WTC11 (cell line): ENCODE measurements around the gene MTSS2. TPM values are rescaled to one million over a fixed set of nuclear protein-coding genes. Genes with fewer than 3 reads are reported as not detected.

Experiments used
- ATAC-seq: fragments of 200-7000 bp; cut with Tn5 transposase; 2 replicates; pipeline ENCODE4 v1.10.0; 2021; ENCODE audit warnings: mild to moderate bottlenecking, moderate library complexity
- CTCF ChIA-PET: fragments of 300-600 bp; sonication (Branson Sonifier 250); formaldehyde crosslinking; loops from one replicate; lab custom pipeline; 2021; ENCODE audit warnings: antibody characterized with exemption; lab: Charles Lee
- POLR2A ChIA-PET: fragments of 350-600 bp; sonication (Branson Sonifier 250); formaldehyde crosslinking; loops from one replicate; lab custom pipeline; 2021; ENCODE audit warnings: antibody characterized with exemption; lab: Charles Lee
- DNase-seq: peaks from one replicate; pipeline ENCODE4 v3.0.0; 2021; ENCODE audit warnings: low spot score
- H3K27ac Mint-ChIP-seq: 2 replicates; pipeline ENCODE4 v1.8.0; 2021; ENCODE audit warnings: mixed read lengths
- H3K27me3 Mint-ChIP-seq: 2 replicates; pipeline ENCODE4 v1.8.0; 2021; ENCODE audit warnings: low read depth, mild to moderate bottlenecking, moderate library complexity, mixed read lengths
- H3K36me3 Mint-ChIP-seq: 2 replicates; pipeline ENCODE4 v1.8.0; 2021; ENCODE audit warnings: mixed read lengths
- H3K4me1 Mint-ChIP-seq: 2 replicates; pipeline ENCODE4 v1.8.0; 2022; ENCODE audit warnings: mixed read lengths
- H3K4me3 Mint-ChIP-seq: 2 replicates; pipeline ENCODE4 v1.8.0; 2021; ENCODE audit warnings: mild to moderate bottlenecking, moderate library complexity, mixed read lengths
- H3K9me3 Mint-ChIP-seq: 2 replicates; pipeline ENCODE4 v1.8.0; 2021; ENCODE audit warnings: mixed read lengths
- ATF2 ChIP-seq: sonication (generic); formaldehyde crosslinking; IDR thresholded peaks from 2 replicates; pipeline ENCODE4 v1.8.1; 2022; ENCODE audit warnings: low read depth, missing genetic modification reagents, borderline replicate concordance
- ERG ChIP-seq: fragments of 250-450 bp; sonication (Bioruptor Pico); IDR thresholded peaks from 2 replicates; pipeline ENCODE4 v1.8.0; 2021; ENCODE audit warnings: mild to moderate bottlenecking
- ESRRA ChIP-seq: sonication (generic); formaldehyde crosslinking; IDR thresholded peaks from 2 replicates; pipeline ENCODE4 v1.8.1; 2022; ENCODE audit warnings: mild to moderate bottlenecking, missing genetic modification reagents, borderline replicate concordance
- ETV6 ChIP-seq: sonication (generic); formaldehyde crosslinking; IDR thresholded peaks from 2 replicates; pipeline ENCODE4 v1.8.1; 2022; ENCODE audit warnings: mild to moderate bottlenecking, missing genetic modification reagents
- GABPB1 ChIP-seq: sonication (generic); formaldehyde crosslinking; IDR thresholded peaks from 2 replicates; pipeline ENCODE4 v1.8.1; 2023; ENCODE audit warnings: mild to moderate bottlenecking, missing genetic modification reagents
- JUN ChIP-seq: sonication (generic); formaldehyde crosslinking; IDR thresholded peaks from 2 replicates; pipeline ENCODE4 v1.8.0; 2023; ENCODE audit warnings: mild to moderate bottlenecking, missing genetic modification reagents
- ZBTB43 ChIP-seq: sonication (generic); formaldehyde crosslinking; IDR thresholded peaks from 2 replicates; pipeline ENCODE4 v1.8.1; 2023; ENCODE audit warnings: mild to moderate bottlenecking, missing genetic modification reagents
- ZNF121 ChIP-seq: sonication (generic); formaldehyde crosslinking; IDR thresholded peaks from 2 replicates; pipeline ENCODE4 v1.8.0; 2023; ENCODE audit warnings: missing genetic modification reagents
- total RNA-seq: library from RNA; stranded (reverse); gene quantifications from 3 replicates; pipeline ENCODE4 v1.2.3, GENCODE V29; 2021
- TF ChIP-seq, protein P1 (sequence below): sonication (generic); formaldehyde crosslinking; IDR thresholded peaks from 2 replicates; pipeline ENCODE4 v1.8.0; 2023; ENCODE audit warnings: missing genetic modification reagents, mild to moderate bottlenecking, borderline replicate concordance

The MTSS2 gene
- total RNA-seq, 1 experiment from 2014 or later, result 28.3 TPM

- no peak for TF ChIP-seq ERG (CRISPR knock-in tag)
- no peak for TF ChIP-seq ETV6 (CRISPR knock-in tag)
- no peak for TF ChIP-seq JUN (CRISPR knock-in tag)
- TF ChIP-seq ESRRA (CRISPR knock-in tag), result no peak
- TF ChIP-seq ZBTB43 (CRISPR knock-in tag), result no peak
- no peak for TF ChIP-seq ZNF121 (CRISPR knock-in tag)
- TF ChIP-seq, all 79 proteins: peak for 0
These were observed 40.3 kb upstream of the MTSS2 start (continued) for GRCh38 chr16:70725912-70726828.

- Mint-ChIP-seq H3K9me3 (peaks cover 3% of the 10 kb centered on the region), H3K36me3 (peaks cover 10% of the 10 kb centered on the region), H3K4me1 (peaks cover 4% of the 10 kb centered on the region), H3K27ac (peak overlapping the region; percentile 55), H3K4me3 (no peak overlapping the region), H3K27me3 (no peaks in the 10 kb centered on the region)
- DNase-seq, result no peak
- ChIA-PET POLR2A (interaction anchor here (1.0 kb wide), 1 partner anchor 38 kb away, joined by 5 read pairs; no protein-coding TSS in a partner anchor), CTCF (interaction anchor here (1.0 to 1.3 kb wide), 2 partner anchors 13 to 45 kb away, joined by 3 to 7 read pairs; no protein-coding TSS in a partner anchor)
- TF ChIP-seq GABPB1 (CRISPR knock-in tag), result peak; percentile 48; the same call in 1 of the 2 replicates
- TF ChIP-seq, protein P1, sequence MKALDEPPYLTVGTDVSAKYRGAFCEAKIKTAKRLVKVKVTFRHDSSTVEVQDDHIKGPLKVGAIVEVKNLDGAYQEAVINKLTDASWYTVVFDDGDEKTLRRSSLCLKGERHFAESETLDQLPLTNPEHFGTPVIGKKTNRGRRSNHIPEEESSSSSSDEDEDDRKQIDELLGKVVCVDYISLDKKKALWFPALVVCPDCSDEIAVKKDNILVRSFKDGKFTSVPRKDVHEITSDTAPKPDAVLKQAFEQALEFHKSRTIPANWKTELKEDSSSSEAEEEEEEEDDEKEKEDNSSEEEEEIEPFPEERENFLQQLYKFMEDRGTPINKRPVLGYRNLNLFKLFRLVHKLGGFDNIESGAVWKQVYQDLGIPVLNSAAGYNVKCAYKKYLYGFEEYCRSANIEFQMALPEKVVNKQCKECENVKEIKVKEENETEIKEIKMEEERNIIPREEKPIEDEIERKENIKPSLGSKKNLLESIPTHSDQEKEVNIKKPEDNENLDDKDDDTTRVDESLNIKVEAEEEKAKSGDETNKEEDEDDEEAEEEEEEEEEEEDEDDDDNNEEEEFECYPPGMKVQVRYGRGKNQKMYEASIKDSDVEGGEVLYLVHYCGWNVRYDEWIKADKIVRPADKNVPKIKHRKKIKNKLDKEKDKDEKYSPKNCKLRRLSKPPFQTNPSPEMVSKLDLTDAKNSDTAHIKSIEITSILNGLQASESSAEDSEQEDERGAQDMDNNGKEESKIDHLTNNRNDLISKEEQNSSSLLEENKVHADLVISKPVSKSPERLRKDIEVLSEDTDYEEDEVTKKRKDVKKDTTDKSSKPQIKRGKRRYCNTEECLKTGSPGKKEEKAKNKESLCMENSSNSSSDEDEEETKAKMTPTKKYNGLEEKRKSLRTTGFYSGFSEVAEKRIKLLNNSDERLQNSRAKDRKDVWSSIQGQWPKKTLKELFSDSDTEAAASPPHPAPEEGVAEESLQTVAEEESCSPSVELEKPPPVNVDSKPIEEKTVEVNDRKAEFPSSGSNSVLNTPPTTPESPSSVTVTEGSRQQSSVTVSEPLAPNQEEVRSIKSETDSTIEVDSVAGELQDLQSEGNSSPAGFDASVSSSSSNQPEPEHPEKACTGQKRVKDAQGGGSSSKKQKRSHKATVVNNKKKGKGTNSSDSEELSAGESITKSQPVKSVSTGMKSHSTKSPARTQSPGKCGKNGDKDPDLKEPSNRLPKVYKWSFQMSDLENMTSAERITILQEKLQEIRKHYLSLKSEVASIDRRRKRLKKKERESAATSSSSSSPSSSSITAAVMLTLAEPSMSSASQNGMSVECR, result no peak
- ATAC-seq, result no peak
These were observed 39.4 kb upstream of the MTSS2 start for GRCh38 chr16:70725024-70725911.

- peaks cover 11% of the 10 kb centered on the region for H3K9me3 Mint-ChIP-seq
- no peak overlapping the region; the same call in 1 of the 2 replicates for H3K27ac Mint-ChIP-seq
- no peak overlapping the region for H3K4me3 Mint-ChIP-seq
- DNase-seq (no peak), ATAC-seq (no peak)
- peaks cover 19% of the 10 kb centered on the region for H3K36me3 Mint-ChIP-seq
- peaks cover 4% of the 10 kb centered on the region for H3K4me1 Mint-ChIP-seq
- H3K27me3 Mint-ChIP-seq, result no peaks in the 10 kb centered on the region
- ChIA-PET CTCF (interaction anchor here (1.0 to 1.7 kb wide), 3 partner anchors 14 to 47 kb away, joined by 3 to 7 read pairs (median 4); no protein-coding TSS in a partner anchor), POLR2A (no interaction called here)
- TF ChIP-seq GABPB1 (CRISPR knock-in tag) (peak; percentile 48; the same call in 1 of the 2 replicates), ATF2 (CRISPR knock-in tag) (no peak)
These were observed 38.5 kb upstream of the MTSS2 start for GRCh38 chr16:70724146-70725023.
